Germinal center (tissue), 1 donor: Measurements from ENCODE around the gene TSFM.
A peak's percentile ranks its signal among the peaks of the same experiment; 100 is the strongest.

Experiments used
- DNase-seq: peaks from one replicate; pipeline ENCODE4 v3.0.0; 2012; ENCODE audit warnings: mixed read lengths, low spot score

The TSFM gene

DNA sequence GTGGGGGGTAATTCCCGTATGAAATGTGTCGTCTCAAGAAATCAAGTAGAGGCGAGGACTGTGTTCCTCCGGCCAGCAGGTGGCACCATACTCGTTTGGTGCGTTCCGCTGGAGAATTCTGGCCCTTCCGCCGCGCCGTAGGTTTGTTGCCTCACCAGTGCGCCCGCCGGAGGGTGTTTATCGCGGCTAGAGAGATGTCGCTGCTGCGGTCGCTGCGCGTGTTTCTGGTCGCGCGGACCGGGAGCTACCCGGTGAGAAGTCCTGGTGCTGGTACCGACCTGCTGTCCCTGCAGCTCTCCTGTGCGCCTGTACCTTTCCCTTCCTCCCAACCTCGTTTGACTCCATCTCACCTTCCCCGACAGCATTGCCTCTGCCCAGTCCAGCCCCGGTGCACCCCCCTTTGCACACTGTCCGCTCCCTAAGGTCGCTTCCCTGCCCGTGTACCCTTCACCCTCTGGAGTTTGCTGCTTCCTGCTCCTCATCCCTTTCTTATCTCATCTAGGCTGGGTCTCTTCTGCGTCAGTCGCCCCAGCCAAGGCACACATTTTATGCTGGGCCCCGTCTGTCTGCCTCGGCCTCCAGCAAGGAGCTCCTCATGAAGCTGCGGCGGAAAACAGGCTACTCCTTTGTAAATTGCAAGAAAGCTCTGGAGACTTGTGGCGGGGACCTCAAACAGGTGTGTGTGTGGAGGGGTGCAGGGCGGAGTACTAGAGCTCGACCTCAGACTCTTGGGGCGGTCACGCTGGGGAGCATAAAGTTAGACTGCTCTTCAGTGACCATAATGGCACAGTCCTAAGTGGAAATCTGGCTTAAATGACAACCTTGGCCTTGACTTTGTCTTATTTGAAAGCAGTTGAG lies at the start of gene TSFM:
Gene TSFM (plus strand): TSS at position 180 of the 858 bp plus-strand sequence. CDS start 15 bp downstream, at position 195.
- peak; percentile 82 for DNase-seq

DNA sequence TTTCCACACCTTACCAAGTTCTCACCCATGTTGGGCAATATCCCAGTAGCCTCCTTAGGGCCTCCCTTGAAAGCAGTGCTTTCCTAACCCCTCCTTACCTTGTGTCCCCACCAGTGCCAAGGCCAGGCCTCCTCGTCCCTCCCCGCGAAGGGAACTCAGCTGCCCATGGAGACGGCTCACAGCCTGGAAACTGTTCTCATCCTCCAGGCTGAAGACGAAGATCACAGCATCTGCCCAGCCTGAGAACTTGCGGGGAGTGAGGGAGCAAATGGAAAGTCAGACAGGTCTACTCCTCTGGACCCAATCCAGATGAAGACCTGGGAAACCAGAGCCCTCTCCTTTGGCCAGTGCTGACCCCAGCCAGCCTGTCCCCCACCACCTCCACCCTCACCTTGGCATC lies 48.7 kb upstream of the TSFM start:
- DNase-seq = no peak

DNA sequence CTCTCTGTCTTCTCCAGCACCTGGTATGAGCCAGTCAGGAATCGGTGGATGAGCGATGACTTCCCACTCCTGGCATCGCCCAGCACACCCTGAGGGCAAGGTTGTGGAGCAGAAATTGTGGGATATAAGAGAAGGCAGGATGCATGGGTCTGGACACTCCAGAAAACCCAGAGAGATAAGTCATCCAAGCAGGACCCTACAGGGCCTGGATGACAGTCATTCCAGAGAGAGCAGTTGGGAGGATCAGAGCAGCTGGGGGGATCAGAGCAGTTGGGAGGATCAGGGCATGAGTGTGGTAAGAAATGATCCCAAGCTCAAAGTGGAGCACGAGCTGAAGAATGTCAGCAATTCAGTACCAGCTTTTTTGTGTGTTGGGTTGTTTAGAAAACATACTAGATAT lies 48.0 kb upstream of the TSFM start:
- no peak for DNase-seq

DNA sequence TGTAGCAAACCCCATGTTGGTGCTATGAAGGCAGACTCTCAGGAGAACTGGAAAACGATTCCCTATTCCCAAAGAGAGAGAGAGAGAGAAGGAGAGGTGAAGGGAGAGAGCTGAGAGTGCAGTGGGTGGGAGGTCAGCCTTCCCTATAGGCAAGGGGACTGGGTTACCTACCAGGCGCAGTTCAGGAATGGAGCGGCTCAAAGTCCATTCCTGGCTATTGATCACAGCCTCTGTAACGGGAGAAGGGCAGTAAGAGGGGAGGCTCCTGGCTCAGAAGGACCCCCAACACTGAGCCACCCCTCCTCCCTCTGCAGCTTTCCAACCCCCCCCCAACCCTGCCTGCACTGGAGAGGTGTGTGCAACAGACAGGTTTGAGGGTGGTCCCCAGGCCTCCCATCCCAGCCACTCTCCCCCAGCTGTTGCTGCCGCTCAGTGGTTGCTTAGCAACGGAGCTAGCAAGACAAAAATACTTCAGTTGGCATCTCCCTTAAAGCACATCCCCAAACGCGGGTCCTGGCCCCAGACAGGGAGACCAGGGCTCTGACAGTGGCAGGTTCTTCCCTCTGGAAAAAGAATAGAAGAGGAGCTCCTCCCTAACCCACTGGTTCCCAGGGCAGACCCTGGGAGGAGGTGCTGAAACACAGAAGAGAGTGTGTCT lies 47.3 kb upstream of the TSFM start:
- no peak for DNase-seq

DNA sequence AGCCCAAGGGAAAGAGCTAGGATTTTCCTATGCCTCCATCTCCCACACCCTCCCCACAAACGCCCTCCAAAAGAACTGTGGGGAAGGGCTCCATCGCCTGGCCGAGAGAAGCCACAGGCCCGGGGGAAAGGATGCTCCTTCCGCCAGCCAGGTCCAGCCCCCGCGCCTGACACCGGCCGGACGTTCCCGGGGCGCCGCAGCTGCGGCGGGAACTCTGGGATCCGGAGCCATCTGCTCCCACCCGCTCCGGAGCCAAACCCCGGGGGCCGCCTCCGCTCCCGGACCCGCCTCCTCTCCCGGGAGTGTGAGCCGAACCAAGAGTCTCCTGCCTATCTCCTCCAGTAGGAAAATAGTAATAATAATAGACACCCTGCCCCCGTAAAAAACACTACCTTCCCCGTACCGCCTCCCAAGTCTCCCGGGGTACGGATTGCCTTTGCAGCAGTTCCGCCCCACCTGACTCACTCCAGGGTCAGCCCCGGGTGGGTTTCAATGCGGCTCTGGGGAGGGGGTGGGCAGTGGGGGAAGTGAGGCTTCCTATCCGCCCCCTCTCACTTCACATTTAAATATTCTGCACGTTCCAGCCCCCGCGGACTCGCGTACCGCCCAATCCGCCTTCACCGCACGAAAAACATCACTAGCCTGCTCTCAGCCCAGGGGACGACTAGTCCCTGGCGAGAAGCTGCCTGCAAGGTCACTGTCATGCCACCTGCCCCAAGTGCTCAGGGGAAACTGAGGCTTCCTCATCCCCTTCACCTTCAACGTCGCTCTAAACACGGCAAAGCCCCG lies 46.4 kb upstream of the TSFM start:
- no peak for DNase-seq

DNA sequence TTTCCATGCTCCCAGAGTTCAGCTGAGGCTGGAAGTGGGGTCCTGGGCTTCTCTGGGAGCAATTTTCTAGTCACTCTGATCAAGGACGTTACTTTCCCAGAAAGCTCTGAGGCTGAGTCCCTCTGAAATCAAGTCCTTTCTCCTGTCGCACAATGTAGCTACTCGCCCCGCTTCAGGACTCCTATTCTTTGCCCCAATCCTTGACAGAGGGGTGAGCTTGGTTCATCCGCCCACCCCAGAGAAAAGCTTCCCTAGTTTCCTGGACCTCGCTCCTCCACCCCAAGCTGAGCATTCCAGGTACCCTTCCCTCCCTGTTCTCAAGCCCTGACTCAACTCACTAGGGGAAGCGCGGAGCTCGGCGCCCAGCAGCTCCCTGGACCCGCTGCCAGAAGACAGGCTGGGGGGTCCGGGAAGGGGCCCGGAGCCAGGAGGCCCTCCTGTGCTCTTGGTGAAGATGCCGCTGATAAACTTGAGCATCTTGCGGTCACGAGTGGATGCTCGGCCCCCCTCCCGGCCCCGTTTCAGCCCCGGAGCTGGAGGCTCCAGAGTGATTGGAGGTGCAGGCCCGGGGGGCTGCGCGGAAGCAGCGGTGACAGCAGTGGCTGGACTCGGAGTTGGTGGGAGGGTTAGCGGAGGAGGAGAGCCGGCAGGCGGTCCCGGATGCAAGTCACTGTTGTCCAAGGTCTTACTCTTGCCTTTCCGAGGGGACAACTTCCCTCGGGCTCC lies 45.7 kb upstream of the TSFM start:
- DNase-seq = no peak

DNA sequence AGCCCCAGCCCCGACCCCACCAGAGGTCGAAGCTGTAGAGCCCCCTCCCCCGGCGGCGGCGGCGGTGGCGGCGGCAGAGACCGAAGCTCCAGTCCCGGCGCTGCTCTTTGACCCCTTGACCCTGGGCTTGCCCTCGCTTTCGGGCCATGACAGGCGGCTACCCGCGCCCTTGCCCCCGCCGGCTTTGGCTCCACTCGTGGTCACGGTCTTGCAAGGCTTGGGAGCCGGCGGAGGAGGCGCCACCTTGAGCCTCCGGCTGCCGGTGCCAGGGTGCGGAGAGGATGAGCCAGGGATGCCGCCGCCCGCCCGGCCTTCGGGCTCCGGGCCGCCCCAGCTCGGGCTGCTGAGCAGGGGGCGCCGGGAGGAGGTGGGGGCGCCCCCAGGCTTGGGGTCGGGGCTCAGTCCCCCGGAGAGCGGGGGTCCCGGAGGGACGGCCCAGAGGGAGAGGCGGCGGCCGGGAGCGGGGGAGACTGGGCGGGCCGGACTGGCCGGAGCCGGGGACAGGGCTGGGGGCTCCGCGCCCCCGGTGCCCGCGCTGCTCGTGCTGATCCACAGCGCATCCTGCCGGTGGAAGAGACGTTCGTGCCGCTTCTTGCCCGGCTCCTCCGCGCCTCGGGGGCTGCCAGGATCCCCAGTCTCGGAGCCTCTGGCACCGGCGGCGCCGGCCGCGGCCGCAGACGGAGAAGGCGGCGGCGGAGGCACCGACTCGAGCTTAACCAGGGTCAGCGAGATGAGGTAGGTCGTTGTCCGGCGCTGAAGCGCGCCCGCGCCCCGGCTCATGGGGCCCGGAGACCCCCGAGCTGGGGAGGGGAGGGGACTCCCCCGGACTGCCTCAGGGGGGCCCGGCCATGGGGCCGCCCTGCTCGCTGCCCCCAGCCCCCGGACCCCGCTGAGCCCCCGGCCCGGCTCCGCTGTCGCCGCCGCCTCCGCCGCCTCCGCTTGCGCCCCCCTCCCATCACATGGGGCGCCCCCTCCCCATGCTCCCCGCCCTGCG lies 44.8 kb upstream of the TSFM start:
- DNase-seq = no peak

DNA sequence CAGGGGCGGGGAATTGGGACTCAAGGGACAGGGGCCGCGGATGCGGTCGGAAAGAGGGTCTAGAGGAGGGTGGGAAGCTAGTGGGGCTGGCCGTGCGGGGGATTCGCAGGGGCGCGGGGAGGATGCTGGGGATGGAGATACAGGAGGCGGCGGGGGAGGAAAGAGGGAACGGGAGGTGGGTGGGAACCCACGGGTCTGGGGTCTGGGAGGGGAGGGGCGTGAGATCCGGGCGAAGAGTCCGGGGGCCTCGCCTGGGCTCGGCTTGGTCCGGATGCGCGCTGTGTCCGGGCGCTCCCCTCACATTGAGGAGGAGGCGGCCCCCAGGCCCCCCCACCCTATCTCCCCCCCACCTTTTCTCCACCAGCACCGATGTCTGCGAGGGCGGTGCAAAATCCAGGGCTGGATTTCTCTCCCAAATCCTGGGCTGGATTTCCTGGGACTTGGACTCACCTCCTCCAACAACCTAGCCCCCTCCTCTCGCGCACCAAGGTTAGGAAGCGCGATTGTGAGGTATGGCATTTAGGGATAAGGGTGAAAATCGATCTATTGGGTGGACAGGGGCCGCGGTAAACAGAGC lies 43.8 kb upstream of the TSFM start, which contains the start of gene AGAP2:
Gene AGAP2 (minus strand): TSS at position 82 of the 577 bp plus-strand sequence. CDS start 496 bp downstream, outside the sequence.
- no peak for DNase-seq

DNA sequence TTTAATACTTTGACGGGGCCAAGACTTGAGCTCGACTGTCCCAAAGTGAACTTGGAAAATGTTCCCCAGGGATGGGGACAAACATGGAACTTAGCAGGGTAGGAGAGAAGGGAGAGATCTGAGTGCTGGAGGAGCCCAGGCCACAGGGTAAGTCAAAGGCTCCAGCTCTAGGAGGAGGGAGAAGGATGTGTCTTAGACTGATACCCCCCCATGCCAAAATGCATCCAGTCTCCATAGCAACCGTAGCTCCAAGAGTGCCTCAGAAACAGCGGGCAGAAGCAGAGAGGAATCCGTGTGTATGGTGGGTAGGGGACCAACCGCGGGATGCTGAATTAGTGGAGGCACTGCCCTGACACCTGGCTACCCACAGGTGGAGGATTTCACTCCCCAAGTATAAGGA lies 43.2 kb upstream of the TSFM start:
- DNase-seq = no peak

DNA sequence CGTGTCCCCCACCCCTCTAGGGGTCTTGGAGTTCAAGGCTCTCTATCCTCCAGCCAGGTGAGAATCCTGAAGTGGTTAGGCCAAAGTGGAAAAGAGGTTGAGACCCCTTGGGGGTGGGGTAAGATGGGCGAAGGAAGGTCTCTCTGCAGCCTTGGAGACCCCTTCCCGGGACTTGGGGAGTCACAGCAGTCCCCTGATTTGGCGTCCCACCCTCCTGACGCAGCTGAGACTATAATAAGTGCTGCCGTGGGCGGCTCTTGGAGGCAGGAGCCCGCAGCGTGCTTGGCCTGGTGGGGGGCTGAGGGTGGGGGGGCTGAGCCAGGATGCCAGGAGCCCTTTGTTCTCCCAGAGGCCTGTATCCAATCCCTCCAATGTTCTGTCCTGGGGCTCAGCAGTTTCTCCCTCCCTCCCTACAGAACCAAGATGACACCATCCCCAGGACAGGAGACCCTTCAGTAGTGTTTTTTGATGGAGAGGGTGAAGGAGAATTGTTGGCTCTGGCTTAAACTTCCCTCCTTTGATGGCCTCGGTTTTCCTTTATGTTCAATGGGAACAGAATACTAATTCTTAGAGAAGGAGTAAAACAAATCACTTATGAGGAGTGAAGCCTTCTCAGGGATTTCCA lies 42.6 kb upstream of the TSFM start:
- no peak for DNase-seq

DNA sequence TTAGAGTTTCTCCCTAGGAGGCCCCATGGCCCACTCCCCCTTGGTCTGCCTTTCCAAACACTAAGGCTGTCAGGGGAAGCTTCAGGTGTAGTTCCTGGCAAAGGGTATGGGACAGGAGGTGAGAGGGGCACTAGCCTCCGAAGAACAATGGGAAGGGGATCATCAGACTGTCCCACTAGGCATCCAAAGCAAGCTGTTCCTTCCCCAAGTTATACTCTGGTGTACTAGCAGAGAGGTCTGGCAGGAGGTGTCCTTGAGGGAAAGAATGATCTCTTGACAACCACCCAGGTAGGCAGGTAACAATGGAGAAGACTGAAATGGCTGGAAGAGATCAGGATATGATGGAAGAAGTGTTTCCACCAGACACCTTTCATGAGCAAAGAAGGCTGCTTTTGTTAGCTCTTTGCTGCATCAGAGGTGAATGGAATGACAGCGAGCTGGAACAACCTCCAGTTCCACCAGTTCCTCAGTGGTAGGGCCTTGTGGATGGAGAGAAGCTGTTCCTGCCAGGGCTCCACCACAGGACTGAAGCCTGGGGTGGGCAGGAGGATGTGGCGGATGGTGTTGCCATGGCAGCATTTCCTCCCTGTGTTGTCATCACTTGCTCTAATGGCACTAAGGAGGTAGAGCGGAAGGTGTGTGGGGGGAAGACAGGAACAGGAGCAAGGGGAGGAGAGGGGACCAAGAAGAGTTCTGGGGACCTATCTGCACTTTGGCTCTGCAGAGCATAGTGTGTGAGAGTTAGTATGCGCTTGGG lies 41.8 kb upstream of the TSFM start:
- peak; percentile 77 for DNase-seq

DNA sequence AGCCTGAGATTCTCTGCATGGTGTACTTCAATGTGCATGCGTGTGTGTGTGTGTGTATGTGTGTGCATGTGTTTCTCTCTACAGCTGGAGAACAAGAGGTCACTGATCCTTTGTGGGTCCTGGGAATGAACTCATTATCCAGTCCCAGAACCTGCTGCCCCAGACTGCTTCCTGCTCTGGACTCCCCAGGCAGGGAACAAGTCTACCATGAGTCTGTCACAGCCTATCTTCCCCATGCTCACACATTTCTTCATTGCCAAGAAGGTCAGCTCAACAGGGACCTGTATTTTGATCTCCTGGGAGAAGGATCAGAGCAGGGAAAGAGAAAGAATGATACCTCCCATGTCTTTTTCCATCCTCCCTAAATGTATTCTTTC lies 41.2 kb upstream of the TSFM start:
- DNase-seq = no peak

DNA sequence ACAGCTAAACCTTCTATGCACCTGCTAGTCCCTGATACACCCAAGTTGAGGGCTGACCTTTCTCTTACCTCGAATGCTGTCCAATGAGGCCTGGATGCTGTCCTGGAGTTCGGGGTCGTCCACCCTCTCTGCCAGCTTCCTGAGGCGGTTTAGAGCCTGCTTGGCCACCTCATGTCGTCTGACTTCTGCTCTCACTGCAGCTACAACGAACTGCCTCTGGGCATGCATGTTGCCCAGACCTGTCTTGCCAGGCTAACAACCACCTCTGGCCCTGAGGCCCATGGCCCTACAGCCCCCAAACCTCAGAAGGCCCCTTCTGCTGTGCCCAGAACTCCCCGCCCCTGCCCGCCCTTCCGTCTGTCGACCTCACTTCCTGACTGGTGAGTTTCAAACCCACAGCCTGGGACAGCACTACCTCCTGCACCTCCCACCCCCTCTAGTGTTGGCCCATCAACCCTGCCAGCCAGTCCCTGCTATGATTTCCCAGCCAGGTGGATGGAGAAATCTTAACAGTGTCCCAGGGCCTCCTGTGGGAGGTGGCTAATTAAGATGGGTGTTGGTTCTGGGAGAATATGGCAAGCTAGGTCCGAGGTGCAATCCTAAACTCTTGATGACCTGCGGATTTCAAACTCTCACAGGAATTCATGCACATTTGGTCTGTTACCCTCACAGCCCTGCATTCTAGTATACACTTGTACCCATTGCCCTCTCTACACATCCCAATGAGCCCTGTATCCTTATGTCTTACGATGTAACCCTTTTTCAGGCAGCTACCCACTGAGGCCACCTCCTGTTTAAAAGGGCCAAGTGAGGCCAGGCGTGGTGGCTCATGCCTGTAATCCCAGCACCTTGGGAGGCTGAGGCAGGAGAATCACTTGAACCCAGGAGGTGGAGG lies 40.5 kb upstream of the TSFM start:
- DNase-seq = peak; percentile 86

DNA sequence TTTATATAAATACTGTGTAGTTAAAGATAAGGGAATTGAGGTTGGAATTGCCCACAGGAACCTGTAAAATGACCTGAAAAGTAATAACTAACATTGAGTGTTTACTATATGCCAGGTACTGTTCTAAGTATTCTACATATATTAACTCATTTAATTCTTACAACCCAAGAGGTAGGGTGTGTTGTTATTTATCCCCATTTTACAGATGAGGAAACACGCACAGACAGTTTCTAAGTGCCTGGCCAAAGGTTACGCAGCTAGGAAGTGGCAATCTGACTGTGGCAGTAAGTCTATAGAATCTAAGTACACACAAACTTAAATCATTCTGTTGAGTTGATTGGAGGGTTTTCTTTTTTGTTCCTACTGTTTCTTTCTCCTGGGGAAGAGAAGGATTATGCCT lies 38.8 kb upstream of the TSFM start:
- DNase-seq = no peak

DNA sequence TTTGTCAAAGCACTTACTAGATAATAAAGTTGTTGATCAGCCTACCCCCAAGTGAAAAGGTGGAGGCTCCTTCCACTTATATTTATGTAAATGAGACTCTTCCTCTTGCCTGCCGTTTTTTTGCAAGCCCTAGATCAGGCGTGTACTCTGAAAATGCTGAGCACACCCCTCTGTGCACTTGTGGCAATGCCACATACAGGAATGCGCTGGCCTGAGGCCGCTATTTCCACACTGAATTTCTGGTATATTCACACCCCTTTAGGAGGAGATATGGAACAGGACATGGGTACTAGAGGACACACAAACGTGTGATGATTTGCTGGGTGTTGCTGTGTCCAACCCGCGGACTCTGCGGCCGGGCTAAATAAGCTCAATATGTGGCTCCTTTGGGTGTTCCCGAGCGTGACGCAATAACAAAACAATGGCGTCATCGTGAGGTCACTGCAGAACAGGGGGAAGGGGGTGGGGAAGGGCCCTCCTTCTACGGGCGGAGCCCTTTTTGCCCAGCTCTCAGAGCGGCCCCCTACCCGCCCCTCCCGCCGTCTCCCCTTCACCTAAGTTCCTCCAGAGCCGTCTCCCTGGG lies 38.3 kb upstream of the TSFM start:
- DNase-seq = peak; percentile 68

DNA sequence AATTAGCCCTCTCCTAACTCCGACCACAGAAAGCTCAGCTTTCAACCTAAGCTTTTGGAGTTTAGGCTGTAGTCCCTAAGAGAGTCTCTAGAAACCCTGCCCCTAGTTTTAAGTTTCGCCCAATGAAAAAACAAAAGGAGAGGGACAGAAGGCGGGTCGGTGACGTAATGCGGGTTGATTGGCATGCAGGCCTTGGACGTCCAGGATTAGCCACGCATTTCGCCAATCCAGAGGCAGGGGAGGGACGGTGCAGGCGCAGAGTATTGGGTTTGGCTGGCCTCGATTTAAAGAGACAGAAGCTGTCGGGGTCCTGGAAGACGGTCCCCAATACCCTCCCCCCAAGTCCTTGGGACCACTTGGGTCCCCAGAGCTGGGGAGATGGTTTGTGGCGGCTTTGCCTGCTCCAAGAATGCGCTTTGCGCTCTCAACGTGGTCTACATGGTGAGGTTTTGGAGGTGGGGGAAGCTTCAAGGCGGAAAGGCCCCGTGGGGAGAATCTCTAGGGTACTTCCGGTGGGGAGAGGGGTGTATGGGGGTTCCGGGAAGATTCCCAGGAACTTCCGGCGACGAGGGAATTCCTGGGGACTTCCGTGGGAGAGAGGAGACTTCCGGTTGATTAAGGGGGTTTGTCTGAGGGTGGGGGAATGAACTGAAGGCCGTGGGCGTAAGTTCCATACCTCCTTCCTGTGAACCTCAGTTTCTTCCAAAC lies 37.7 kb upstream of the TSFM start, which contains the start of gene TSPAN31:
Gene TSPAN31 (plus strand): TSS at position 263 of the 708 bp plus-strand sequence. CDS start 116 bp downstream, at position 379.
- peak; percentile 93 for DNase-seq

DNA sequence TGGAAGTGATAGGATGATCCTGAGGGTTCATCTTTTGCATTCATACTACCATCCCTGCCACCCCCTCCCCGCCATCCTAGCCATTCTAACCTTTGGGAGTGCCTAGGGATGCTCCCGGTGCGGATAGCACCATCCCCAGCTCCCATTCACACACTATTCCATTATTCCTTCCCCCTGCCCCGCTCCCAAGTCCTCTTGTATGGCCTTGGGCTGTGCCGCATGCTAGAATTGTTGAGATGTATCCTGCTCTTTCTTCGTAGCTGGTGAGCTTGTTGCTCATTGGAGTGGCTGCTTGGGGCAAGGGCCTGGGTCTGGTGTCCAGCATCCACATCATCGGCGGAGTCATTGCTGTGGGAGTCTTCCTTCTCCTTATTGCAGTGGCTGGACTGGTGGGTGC lies 37.1 kb upstream of the TSFM start:
- no peak for DNase-seq
